ENCODE measurements around the gene SPATA19. TPM values are rescaled to one million over a fixed set of nuclear protein-coding genes. Genes with fewer than 3 reads are reported as not detected.
"Not testable (repeated sequence)": the region's sequence is repeated elsewhere in the genome, so short reads cannot be mapped to it uniquely, and the experiment has no call there.

The SPATA19 gene
- total RNA-seq, 2 experiments from 2014 or later: not detected

- no peaks in the 10 kb centered on the region for H3K4me1 ChIP-seq (ENCODE audit: insufficient read depth, low read length, poor library complexity, severe bottlenecking)
- ChIA-PET POLR2A (no interaction called here), CTCF (ENCODE audit: unreplicated experiment) (no interaction called here)
- no peak overlapping the region for H3K27ac ChIP-seq (ENCODE audit: low read depth, low read length, poor library complexity, severe bottlenecking)
- no peaks in the 10 kb centered on the region for H3K36me3 ChIP-seq (ENCODE audit: insufficient read depth, low read length)
- no TSS peak for BruUV-seq (replicated peaks)
- H2AFZ ChIP-seq (ENCODE audit: low read length): no peak overlapping the region
- TF ChIP-seq EZH2phosphoT487 (IDR thresholded peaks at IDR 0.05; ENCODE audit: borderline replicate concordance, low read depth, low read length) (no peak), CTCF (conservative IDR thresholded peaks at IDR 0.05; ENCODE audit: low read length) (no peak)
- no peaks in the 10 kb centered on the region for H3K79me2 ChIP-seq (ENCODE audit: insufficient read depth, low read depth, low read length)
- H4K20me1 ChIP-seq (ENCODE audit: insufficient read depth, low read length): no peaks in the 10 kb centered on the region
- H3K9me2 ChIP-seq (ENCODE audit: insufficient read depth, low read length): no peaks in the 10 kb centered on the region
- no peaks in the 10 kb centered on the region for H3K9me3 ChIP-seq (ENCODE audit: low read length)
- H3K4me3 ChIP-seq (ENCODE audit: low read depth, low read length, poor library complexity, severe bottlenecking): no peak overlapping the region
- no peak overlapping the region for H3K4me2 ChIP-seq (ENCODE audit: low read length)
- no peak for DNase-seq (ENCODE audit: low spot score)
- intact Hi-C loops (cut with micrococcal nuclease; ENCODE audit: unreplicated experiment): no loop called here
Observed at GRCh38 chr11:133864756-133865155, 19.4 kb upstream of the SPATA19 start.

- TF ChIP-seq EZH2phosphoT487 (IDR thresholded peaks at IDR 0.05; ENCODE audit: borderline replicate concordance, low read depth, low read length) (no peak), CTCF (conservative IDR thresholded peaks at IDR 0.05; ENCODE audit: low read length) (no peak)
- no peak overlapping the region for H3K27ac ChIP-seq (ENCODE audit: low read depth, low read length, poor library complexity, severe bottlenecking)
- no peak overlapping the region for H3K4me3 ChIP-seq (ENCODE audit: low read depth, low read length, poor library complexity, severe bottlenecking)
- no peak overlapping the region for H3K4me2 ChIP-seq (ENCODE audit: low read length)
- H3K4me1 ChIP-seq (ENCODE audit: insufficient read depth, low read length, poor library complexity, severe bottlenecking): no peaks in the 10 kb centered on the region
- H3K79me2 ChIP-seq (ENCODE audit: insufficient read depth, low read depth, low read length): no peaks in the 10 kb centered on the region
- intact Hi-C loops (cut with micrococcal nuclease; ENCODE audit: unreplicated experiment): no loop called here
- H3K36me3 ChIP-seq (ENCODE audit: insufficient read depth, low read length): no peaks in the 10 kb centered on the region
- H3K9me2 ChIP-seq (ENCODE audit: insufficient read depth, low read length): no peaks in the 10 kb centered on the region
- no peak overlapping the region for H2AFZ ChIP-seq (ENCODE audit: low read length)
- DNase-seq (ENCODE audit: low spot score): no peak
- no peaks in the 10 kb centered on the region for H3K9me3 ChIP-seq (ENCODE audit: low read length)
- no TSS peak for BruUV-seq (replicated peaks)
- H4K20me1 ChIP-seq (ENCODE audit: insufficient read depth, low read length): no peaks in the 10 kb centered on the region
- CTCF ChIA-PET (ENCODE audit: unreplicated experiment): no interaction called here
- POLR2A ChIA-PET: interaction anchor here (1.0 kb wide), 1 partner anchor 16 kb away, joined by 3 read pairs; no protein-coding TSS in a partner anchor
Observed at GRCh38 chr11:133860151-133860550, 14.8 kb upstream of the SPATA19 start.

- H2AFZ ChIP-seq (ENCODE audit: low read length); CTCF ChIA-PET (ENCODE audit: unreplicated experiment); BruUV-seq (replicated peaks); H3K4me2 ChIP-seq (ENCODE audit: low read length); H4K20me1 ChIP-seq (ENCODE audit: insufficient read depth, low read length); H3K4me3 ChIP-seq (ENCODE audit: low read depth, low read length, poor library complexity, severe bottlenecking); H3K4me1 ChIP-seq (ENCODE audit: insufficient read depth, low read length, poor library complexity, severe bottlenecking); POLR2A ChIA-PET; DNase-seq (ENCODE audit: low spot score); H3K36me3 ChIP-seq (ENCODE audit: insufficient read depth, low read length); intact Hi-C loops (cut with micrococcal nuclease; ENCODE audit: unreplicated experiment); H3K9me2 ChIP-seq (ENCODE audit: insufficient read depth, low read length); H3K79me2 ChIP-seq (ENCODE audit: insufficient read depth, low read depth, low read length); H3K27ac ChIP-seq (ENCODE audit: low read depth, low read length, poor library complexity, severe bottlenecking); H3K9me3 ChIP-seq (ENCODE audit: low read length): not testable (repeated sequence)
Observed at GRCh38 chr11:133854330-133854960, 9.1 kb upstream of the SPATA19 start.
